CD14-positive monocyte (primary cell): ENCODE results near the gene SLC17A5. TPM values are rescaled to one million over a fixed set of nuclear protein-coding genes. Genes with fewer than 3 reads are reported as not detected.

ENCODE experiments used
- DNase-seq, 3 donors: peaks; one replicate each; pipeline ENCODE4 v3.0.0-alpha.2; 2011 to 2022
- H2AFZ ChIP-seq: 2 replicates; pipeline ENCODE4 v1.6.0; 2012; ENCODE audit warnings: mild to moderate bottlenecking, low read depth, low read length, inconsistent platforms; ENCODE audit not compliant: insufficient read depth, poor library complexity, severe bottlenecking
- H3K27ac ChIP-seq, 2 donors: 1 replicate in 1 of 2; 2 replicates in 1 of 2; pipeline ENCODE4 v1.5.1; 2012 to 2013; ENCODE audit warnings: low read length in 2 of 2, control low read depth in 1 of 2, inconsistent platforms in 1 of 2, low read depth in 1 of 2, mild to moderate bottlenecking in 1 of 2
- H3K27me3 ChIP-seq, 2 donors: one replicate each; pipeline versions ENCODE4 v1.6.0 to v1.6.1; 2011 to 2013; ENCODE audit warnings: low read length in 2 of 2; ENCODE audit not compliant: control insufficient read depth in 2 of 2, insufficient read depth in 2 of 2
- H3K36me3 ChIP-seq, 2 donors: replicated peaks in 1 of 2; 1 replicate in 1 of 2; 2 replicates in 1 of 2; pipeline versions ENCODE4 v1.5.1 to v1.6.1; 2012 to 2013; ENCODE audit warnings: low read length in 2 of 2, control low read depth in 1 of 2, inconsistent platforms in 1 of 2, mild to moderate bottlenecking in 1 of 2; ENCODE audit not compliant: insufficient read depth in 2 of 2, control insufficient read depth in 1 of 2
- H3K4me1 ChIP-seq, 2 donors: 1 replicate in 1 of 2; 2 replicates in 1 of 2; pipeline versions ENCODE4 v1.5.1 to v1.6.1; 2012 to 2013; ENCODE audit warnings: low read length in 2 of 2, control low read depth in 1 of 2, inconsistent platforms in 1 of 2, mild to moderate bottlenecking in 1 of 2, moderate library complexity in 1 of 2; ENCODE audit not compliant: insufficient read depth in 2 of 2, control insufficient read depth in 1 of 2
- H3K4me2 ChIP-seq: replicated peaks from 2 replicates; pipeline ENCODE3; 2012; ENCODE audit warnings: low read length, moderate library complexity, mild to moderate bottlenecking; ENCODE audit not compliant: poor library complexity, severe bottlenecking; ENCODE audit errors: extremely low read depth
- H3K4me3 ChIP-seq, 3 experiments: fragments of 200-600 bp in 1 of 3; sonication (generic) in 1 of 3; replicated peaks in 1 of 3; 1 replicate in 2 of 3; 2 replicates in 1 of 3; pipeline ENCODE4 v1.5.1; 2011 to 2013; ENCODE audit warnings: low read length in 3 of 3, mild to moderate bottlenecking in 3 of 3, control low read depth in 2 of 3, low read depth in 2 of 3, inconsistent platforms in 1 of 3, moderate library complexity in 1 of 3
- H3K79me2 ChIP-seq: 2 replicates; pipeline ENCODE4 v1.6.0; 2012; ENCODE audit warnings: mild to moderate bottlenecking, control low read depth, inconsistent platforms, low read length, moderate library complexity; ENCODE audit not compliant: insufficient read depth
- H3K9ac ChIP-seq: 2 replicates; pipeline ENCODE4 v1.6.0; 2017; ENCODE audit warnings: low read length, mild to moderate bottlenecking; ENCODE audit not compliant: insufficient read depth, poor library complexity, severe bottlenecking
- H3K9me3 ChIP-seq, 2 donors: replicated peaks in 1 of 2; 1 replicate in 1 of 2; 2 replicates in 1 of 2; pipeline versions ENCODE4 v1.5.1 to v1.6.1; 2012 to 2013; ENCODE audit warnings: low read length in 2 of 2, control low read depth in 1 of 2; ENCODE audit not compliant: control insufficient read depth in 1 of 2, insufficient read depth in 1 of 2
- H4K20me1 ChIP-seq: 2 replicates; pipeline ENCODE4 v1.6.0; 2012; ENCODE audit warnings: mild to moderate bottlenecking, low read length, control low read depth, moderate library complexity; ENCODE audit not compliant: insufficient read depth
- H3K27ac Mint-ChIP-seq, 7 donors: one replicate each; pipeline ENCODE4 v1.8.0; 2020; ENCODE audit warnings: mild to moderate bottlenecking in 7 of 7, mixed read lengths in 7 of 7, moderate library complexity in 6 of 7, inconsistent platforms in 2 of 7
- H3K27me3 Mint-ChIP-seq, 3 donors: one replicate each; pipeline ENCODE4 v1.8.0; 2021 to 2022; ENCODE audit warnings: low read depth in 3 of 3, mild to moderate bottlenecking in 3 of 3, mixed read lengths in 3 of 3, moderate library complexity in 3 of 3, inconsistent platforms in 1 of 3
- H3K36me3 Mint-ChIP-seq, 2 donors: one replicate each; pipeline ENCODE4 v1.8.0; 2020; ENCODE audit warnings: mixed read lengths in 2 of 2, inconsistent platforms in 1 of 2, mild to moderate bottlenecking in 1 of 2
- H3K4me1 Mint-ChIP-seq: one replicate; pipeline ENCODE4 v1.8.0; 2020; ENCODE audit warnings: mild to moderate bottlenecking, mixed read lengths
- H3K4me3 Mint-ChIP-seq, 2 donors: one replicate each; pipeline ENCODE4 v1.8.0; 2020; ENCODE audit warnings: mild to moderate bottlenecking in 2 of 2, mixed read lengths in 2 of 2, moderate library complexity in 1 of 2
- H3K9me3 Mint-ChIP-seq, 7 donors: one replicate each; pipeline ENCODE4 v1.8.0; 2020 to 2022; ENCODE audit warnings: mixed read lengths in 7 of 7, mild to moderate bottlenecking in 6 of 7, moderate library complexity in 6 of 7, inconsistent platforms in 2 of 7
- WGBS: methylation state at CpG from one replicate; pipeline ENCODE4 v1.1.5; 2013; ENCODE audit warnings: missing lambda C conversion rate; ENCODE audit not compliant: insufficient coverage; 5-methylcytosine and 5-hydroxymethylcytosine counted together
- intact Hi-C, 2 donors: fragments of 100-400 bp; cut with micrococcal nuclease; formaldehyde crosslinking; loops; one replicate each; pipeline versions ENCODE4 v1.15.0 to v1.15.1; 2023
- polyA plus RNA-seq, 3 donors: library from polyadenylated mRNA; depleted of rRNA in 1 of 3; unstranded in 2 of 3; stranded (reverse) in 1 of 3; fragments of 300-500 nt in 2 of 3; fragments of >200 nt in 1 of 3; fragmentation: Illumina TruSeq in 2 of 3; gene quantifications; 1 replicate in 2 of 3; 2 replicates in 1 of 3; pipeline ENCODE4 v1.2.3, GENCODE V29; 2012 to 2021
- TF ChIP-seq, protein P1 (sequence below): fragments of 200-600 bp; IDR thresholded peaks from one replicate; pipeline ENCODE4 v1.8.0; 2022; ENCODE audit warnings: antibody characterized with exemption, mild to moderate bottlenecking

Gene SLC17A5
- polyA plus RNA-seq, 3 donors = 5.3 to 11.6 (median 9.4) TPM

DNA sequence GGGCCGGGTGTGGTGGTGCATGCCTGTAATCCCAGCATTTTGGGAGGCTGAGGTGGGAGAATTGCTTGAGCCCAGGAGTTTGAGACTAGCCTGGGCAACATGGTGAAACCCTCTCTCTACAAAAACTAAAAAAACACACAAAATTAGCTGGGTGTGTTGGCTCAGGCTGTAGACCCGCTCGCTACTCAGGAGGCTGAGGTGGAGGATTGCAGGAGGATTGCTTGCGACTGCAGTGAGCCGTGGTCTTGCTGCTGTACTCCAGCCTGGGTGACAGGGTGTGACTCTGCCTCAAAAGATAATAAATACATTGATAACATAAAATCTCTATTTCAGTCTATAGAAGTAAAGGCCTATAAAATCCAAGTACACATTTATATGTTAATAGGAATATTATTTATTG, 49.3 kb downstream of the SLC17A5 start:
- no CpG with 5 or more reads among the region's 5 CpGs for WGBS

DNA sequence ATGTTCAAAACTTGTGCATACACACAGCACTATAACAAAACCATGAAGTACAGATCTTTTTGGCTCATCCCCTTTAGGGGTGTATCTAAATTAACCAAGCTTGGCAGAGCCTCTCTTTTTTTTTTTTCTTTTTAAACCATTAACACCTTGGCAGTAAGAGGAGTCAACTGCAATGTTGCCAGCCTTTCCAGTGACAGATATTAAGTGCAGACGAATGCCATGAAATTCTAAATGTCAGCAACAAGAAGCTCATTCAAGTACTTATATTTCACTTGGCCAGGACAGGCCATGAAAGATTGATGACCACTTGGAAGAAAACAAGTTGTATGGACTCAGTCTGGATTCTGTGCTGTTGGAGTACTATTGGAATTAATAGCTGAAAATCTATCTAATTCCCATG, 49.8 kb downstream of the SLC17A5 start:
- Mint-ChIP-seq H3K36me3 (peaks cover 52 to 74% of the 10 kb centered on the region in 2 donors), H3K4me3 (no peak overlapping the region), H3K4me1 (no peaks in the 10 kb centered on the region), H3K9me3 (no peaks in the 10 kb centered on the region), H3K27ac (peak overlapping the region in 2 of 7 donors; percentile 12 to 21), H3K27me3 (no peaks in the 10 kb centered on the region)
- Histone ChIP-seq H3K4me1 (no peaks in the 10 kb centered on the region), H3K27me3 (no peaks in the 10 kb centered on the region), H3K4me2 (no peak overlapping the region), H3K27ac (peak overlapping the region in 1 of 2 donors; percentile 12), H3K36me3 (peaks cover 55 to 66% of the 10 kb centered on the region in 2 donors), H4K20me1 (no peaks in the 10 kb centered on the region), H3K9me3 (no peaks in the 10 kb centered on the region), H2AFZ (no peak overlapping the region), H3K4me3 (no peak overlapping the region), H3K79me2 (no peaks in the 10 kb centered on the region), H3K9ac (no peak overlapping the region)
- intact Hi-C loops = no loop called here
- DNase-seq = no peak
- 100% methylated on average over 1 of the region's 1 CpG for WGBS
- TF ChIP-seq, protein P1, sequence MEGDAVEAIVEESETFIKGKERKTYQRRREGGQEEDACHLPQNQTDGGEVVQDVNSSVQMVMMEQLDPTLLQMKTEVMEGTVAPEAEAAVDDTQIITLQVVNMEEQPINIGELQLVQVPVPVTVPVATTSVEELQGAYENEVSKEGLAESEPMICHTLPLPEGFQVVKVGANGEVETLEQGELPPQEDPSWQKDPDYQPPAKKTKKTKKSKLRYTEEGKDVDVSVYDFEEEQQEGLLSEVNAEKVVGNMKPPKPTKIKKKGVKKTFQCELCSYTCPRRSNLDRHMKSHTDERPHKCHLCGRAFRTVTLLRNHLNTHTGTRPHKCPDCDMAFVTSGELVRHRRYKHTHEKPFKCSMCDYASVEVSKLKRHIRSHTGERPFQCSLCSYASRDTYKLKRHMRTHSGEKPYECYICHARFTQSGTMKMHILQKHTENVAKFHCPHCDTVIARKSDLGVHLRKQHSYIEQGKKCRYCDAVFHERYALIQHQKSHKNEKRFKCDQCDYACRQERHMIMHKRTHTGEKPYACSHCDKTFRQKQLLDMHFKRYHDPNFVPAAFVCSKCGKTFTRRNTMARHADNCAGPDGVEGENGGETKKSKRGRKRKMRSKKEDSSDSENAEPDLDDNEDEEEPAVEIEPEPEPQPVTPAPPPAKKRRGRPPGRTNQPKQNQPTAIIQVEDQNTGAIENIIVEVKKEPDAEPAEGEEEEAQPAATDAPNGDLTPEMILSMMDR = no peak

More for the DNA sequence above, 49.3 kb downstream of the SLC17A5 start:
- Mint-ChIP-seq H3K4me1 (no peaks in the 10 kb centered on the region), H3K36me3 (peaks cover 53 to 78% of the 10 kb centered on the region in 2 donors), H3K27me3 (no peaks in the 10 kb centered on the region), H3K27ac (peak overlapping the region in 2 of 7 donors; percentile 12 to 37), H3K9me3 (no peaks in the 10 kb centered on the region), H3K4me3 (no peak overlapping the region)
- Histone ChIP-seq H4K20me1 (no peaks in the 10 kb centered on the region), H3K79me2 (no peaks in the 10 kb centered on the region), H3K4me3 (no peak overlapping the region), H3K4me2 (no peak overlapping the region), H3K36me3 (peaks cover 57 to 67% of the 10 kb centered on the region in 2 donors), H3K9me3 (no peaks in the 10 kb centered on the region), H2AFZ (no peak overlapping the region), H3K9ac (no peak overlapping the region), H3K27me3 (no peaks in the 10 kb centered on the region), H3K4me1 (no peaks in the 10 kb centered on the region), H3K27ac (peak overlapping the region in 1 of 2 donors; percentile 12)
- no peak for DNase-seq
- TF ChIP-seq, protein P1 = no peak
- intact Hi-C loops = no loop called here
